Keratinocyte (primary cell): ENCODE measurements around the gene NOS1AP. TPM values are rescaled to one million over a fixed set of nuclear protein-coding genes. Genes with fewer than 3 reads are reported as not detected.

Source experiments
- DNase-seq: peaks from one replicate; pipeline ENCODE4 v3.0.0-alpha.2; 2011; ENCODE audit warnings: low read depth, missing footprints, low spot score
- FAIRE-seq: peaks from 2 replicates; lab custom pipeline; 2011; peaks lifted over from hg19 to GRCh38; lab: Jason Lieb, UNC
- H2AFZ ChIP-seq: 2 replicates; pipeline ENCODE4 v1.6.0; 2012; ENCODE audit warnings: low read length, control low read depth, inconsistent platforms; ENCODE audit not compliant: control insufficient read depth
- H3K27ac ChIP-seq: 2 replicates; pipeline ENCODE4 v1.5.1; 2011; ENCODE audit warnings: low read length; ENCODE audit not compliant: control insufficient read depth, insufficient read depth
- H3K27me3 ChIP-seq: 3 replicates; pipeline ENCODE4 v1.6.0; 2011; ENCODE audit warnings: low read length; ENCODE audit not compliant: control insufficient read depth, insufficient read depth; ENCODE audit errors: extremely low read depth
- H3K36me3 ChIP-seq, 2 experiments: 2 replicates in 1 of 2; 3 replicates in 1 of 2; pipeline ENCODE4 v1.5.1; 2011; ENCODE audit warnings: low read length in 2 of 2, mild to moderate bottlenecking in 1 of 2; ENCODE audit not compliant: control insufficient read depth in 2 of 2, insufficient read depth in 2 of 2; ENCODE audit errors: extremely low read depth in 1 of 2
- H3K4me1 ChIP-seq: 3 replicates; pipeline ENCODE4 v1.5.1; 2011; ENCODE audit warnings: low read length; ENCODE audit not compliant: control insufficient read depth, insufficient read depth; ENCODE audit errors: extremely low read depth
- H3K4me2 ChIP-seq: 3 replicates; pipeline ENCODE4 v1.6.0; 2011; ENCODE audit warnings: low read depth, low read length; ENCODE audit not compliant: control insufficient read depth, insufficient read depth; ENCODE audit errors: extremely low read depth
- H3K4me3 ChIP-seq, 3 experiments: fragments of 200-600 bp in 1 of 3; sonication (generic) in 1 of 3; 2 replicates in 2 of 3; 3 replicates in 1 of 3; pipeline ENCODE4 v1.5.1; 2011 to 2016; ENCODE audit warnings: low read length in 3 of 3, mild to moderate bottlenecking in 3 of 3, control low read depth in 2 of 3, inconsistent platforms in 1 of 3, low read depth in 1 of 3, mixed read lengths in 1 of 3, mixed run types in 1 of 3, moderate library complexity in 1 of 3; ENCODE audit not compliant: control insufficient read depth in 2 of 3, insufficient read depth in 2 of 3; ENCODE audit errors: extremely low read depth in 1 of 3
- H3K79me2 ChIP-seq: 2 replicates; pipeline ENCODE4 v1.6.0; 2012; ENCODE audit warnings: low read length; ENCODE audit not compliant: control insufficient read depth, insufficient read depth
- H3K9ac ChIP-seq: 3 replicates; pipeline ENCODE4 v1.6.0; 2011; ENCODE audit warnings: low read length; ENCODE audit not compliant: control insufficient read depth, insufficient read depth; ENCODE audit errors: extremely low read depth
- H3K9me1 ChIP-seq: 3 replicates; pipeline ENCODE4 v1.6.0; 2011; ENCODE audit warnings: low read length; ENCODE audit not compliant: control insufficient read depth, insufficient read depth; ENCODE audit errors: extremely low read depth
- H3K9me3 ChIP-seq: 2 replicates; pipeline ENCODE4 v1.5.1; 2012; ENCODE audit warnings: low read depth, low read length; ENCODE audit not compliant: control insufficient read depth
- H4K20me1 ChIP-seq: 3 replicates; pipeline ENCODE4 v1.6.0; 2011; ENCODE audit warnings: low read length; ENCODE audit not compliant: control insufficient read depth, insufficient read depth; ENCODE audit errors: extremely low read depth
- EZH2 ChIP-seq: IDR thresholded peaks from one replicate; pipeline ENCODE4 v1.6.1; 2012; ENCODE audit warnings: inconsistent platforms, mild to moderate bottlenecking, low read length, moderate library complexity
- dilution Hi-C: fragments of 300-500 bp; cut with MboI; formaldehyde crosslinking; loops from one replicate; pipeline ENCODE4 v1.7.0; 2020; ENCODE audit warnings: low sequenced_read_pairs; ENCODE audit not compliant: extremely low pct_ligation_motif_present
- polyA plus RNA-seq, 5 experiments: library from polyadenylated mRNA; depleted of rRNA in 3 of 5; stranded (reverse) in 3 of 5; stranded (forward) in 1 of 5; unstranded in 1 of 5; fragments of >200 nt; gene quantifications; 1 replicate in 1 of 5; 2 replicates in 3 of 5; 3 replicates in 1 of 5; pipeline versions ENCODE4 v1.2.1 to v1.2.3, GENCODE V29; 2011 to 2012; ENCODE audit warnings: missing spikeins in 2 of 5, low read depth in 1 of 5, low replicate concordance in 1 of 5
- TF ChIP-seq, protein P1 (sequence below), 3 experiments: IDR thresholded peaks in 1 of 3; conservative IDR thresholded peaks in 1 of 3; optimal IDR thresholded peaks in 1 of 3; 2 replicates in 2 of 3; 3 replicates in 1 of 3; pipeline versions ENCODE3 to v1.5.1; 2011; ENCODE audit warnings: low read length in 3 of 3, mild to moderate bottlenecking in 3 of 3, moderate library complexity in 2 of 3, control low read depth in 1 of 3, inconsistent platforms in 1 of 3; ENCODE audit not compliant: insufficient read depth in 2 of 3; ENCODE audit errors: extremely low read depth in 1 of 3

Gene NOS1AP
- polyA plus RNA-seq, 1 donor (not counting 4 experiments of a cell fraction or from before 2014, with no cell fraction given): not detected

DNA sequence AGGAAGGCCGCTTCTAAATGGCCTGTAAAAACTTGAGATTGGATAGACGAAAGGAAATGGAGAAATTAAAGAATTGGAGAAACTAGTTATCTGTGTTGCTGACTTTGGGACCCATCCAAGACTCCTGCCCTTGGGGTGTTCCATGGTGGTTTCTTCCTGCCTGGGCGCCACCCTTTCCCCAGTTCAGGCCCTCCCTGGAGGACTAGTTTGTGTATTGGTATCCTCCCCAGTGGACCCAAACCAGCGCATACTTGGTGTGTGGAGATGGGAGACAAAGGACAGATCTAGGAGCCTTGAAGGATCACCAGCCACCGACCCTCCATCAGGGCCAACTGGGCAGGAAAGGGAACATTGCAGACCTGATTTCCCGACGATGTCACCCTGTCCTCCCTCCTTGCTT, 300.1 kb downstream of the NOS1AP start:
- TF ChIP-seq, protein P1, sequence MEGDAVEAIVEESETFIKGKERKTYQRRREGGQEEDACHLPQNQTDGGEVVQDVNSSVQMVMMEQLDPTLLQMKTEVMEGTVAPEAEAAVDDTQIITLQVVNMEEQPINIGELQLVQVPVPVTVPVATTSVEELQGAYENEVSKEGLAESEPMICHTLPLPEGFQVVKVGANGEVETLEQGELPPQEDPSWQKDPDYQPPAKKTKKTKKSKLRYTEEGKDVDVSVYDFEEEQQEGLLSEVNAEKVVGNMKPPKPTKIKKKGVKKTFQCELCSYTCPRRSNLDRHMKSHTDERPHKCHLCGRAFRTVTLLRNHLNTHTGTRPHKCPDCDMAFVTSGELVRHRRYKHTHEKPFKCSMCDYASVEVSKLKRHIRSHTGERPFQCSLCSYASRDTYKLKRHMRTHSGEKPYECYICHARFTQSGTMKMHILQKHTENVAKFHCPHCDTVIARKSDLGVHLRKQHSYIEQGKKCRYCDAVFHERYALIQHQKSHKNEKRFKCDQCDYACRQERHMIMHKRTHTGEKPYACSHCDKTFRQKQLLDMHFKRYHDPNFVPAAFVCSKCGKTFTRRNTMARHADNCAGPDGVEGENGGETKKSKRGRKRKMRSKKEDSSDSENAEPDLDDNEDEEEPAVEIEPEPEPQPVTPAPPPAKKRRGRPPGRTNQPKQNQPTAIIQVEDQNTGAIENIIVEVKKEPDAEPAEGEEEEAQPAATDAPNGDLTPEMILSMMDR (optimal IDR thresholded peaks at IDR 0.05 in 1 of 3, IDR thresholded peaks at IDR 0.05 in 1 of 3, conservative IDR thresholded peaks at IDR 0.05 in 1 of 3; ENCODE audit: extremely low read depth in 1 of 3, insufficient read depth in 2 of 3, low read length in 3 of 3): no peak
- TF ChIP-seq EZH2: no peak
- Histone ChIP-seq H3K9me1 (no peaks in the 10 kb centered on the region), H3K9ac (no peak overlapping the region), H3K36me3 (no peaks in the 10 kb centered on the region), H4K20me1 (no peaks in the 10 kb centered on the region), H2AFZ (no peak overlapping the region), H3K27me3 (no peaks in the 10 kb centered on the region), H3K9me3 (no peaks in the 10 kb centered on the region), H3K79me2 (no peaks in the 10 kb centered on the region), H3K4me2 (peak overlapping the region; percentile 20), H3K4me1 (peaks cover 29% of the 10 kb centered on the region), H3K4me3 (no peak overlapping the region), H3K27ac (no peak overlapping the region)
- FAIRE-seq: no peak
- dilution Hi-C loops: no loop called here
- DNase-seq: no peak

DNA sequence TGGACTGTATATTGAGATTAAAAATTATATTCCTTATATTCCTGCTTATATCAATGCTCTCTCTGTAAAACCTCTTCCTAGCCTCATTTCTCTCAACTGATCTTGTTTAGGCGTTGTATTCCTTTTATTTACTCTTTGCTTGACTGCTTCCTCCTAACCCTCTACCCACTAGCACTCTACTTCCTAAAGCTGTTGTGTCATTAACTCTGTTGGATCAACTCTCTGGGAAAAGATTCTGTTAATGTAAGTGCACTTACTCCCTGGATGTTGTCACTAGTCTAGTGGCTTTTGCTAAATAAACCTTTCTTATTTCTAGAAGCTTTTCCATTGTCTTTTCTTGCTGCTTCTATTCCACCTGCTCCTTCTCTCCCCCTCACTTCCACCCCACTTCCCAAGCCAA, 300.7 kb downstream of the NOS1AP start:
- no peaks in the 10 kb centered on the region for H3K9me3 ChIP-seq
- no peak overlapping the region for H2AFZ ChIP-seq
- no peak overlapping the region for H3K4me2 ChIP-seq
- DNase-seq: no peak
- FAIRE-seq: no peak
- H3K4me3 ChIP-seq: no peak overlapping the region
- H3K27me3 ChIP-seq: no peaks in the 10 kb centered on the region
- H3K27ac ChIP-seq: no peak overlapping the region
- peaks cover 29% of the 10 kb centered on the region for H3K4me1 ChIP-seq
- H3K9ac ChIP-seq: no peak overlapping the region
- H3K36me3 ChIP-seq: no peaks in the 10 kb centered on the region
- H4K20me1 ChIP-seq: no peaks in the 10 kb centered on the region
- TF ChIP-seq, protein P1 (optimal IDR thresholded peaks at IDR 0.05 in 1 of 3, IDR thresholded peaks at IDR 0.05 in 1 of 3, conservative IDR thresholded peaks at IDR 0.05 in 1 of 3; ENCODE audit: extremely low read depth in 1 of 3, insufficient read depth in 2 of 3, low read length in 3 of 3): no peak
- dilution Hi-C loops: no loop called here
- H3K9me1 ChIP-seq: no peaks in the 10 kb centered on the region
- H3K79me2 ChIP-seq: no peaks in the 10 kb centered on the region
